ENCODE results near the gene OTX1.
"Not testable (repeated sequence)": the region's sequence is repeated elsewhere in the genome, so short reads cannot be mapped to it uniquely, and the experiment has no call there.

The OTX1 gene

DNA sequence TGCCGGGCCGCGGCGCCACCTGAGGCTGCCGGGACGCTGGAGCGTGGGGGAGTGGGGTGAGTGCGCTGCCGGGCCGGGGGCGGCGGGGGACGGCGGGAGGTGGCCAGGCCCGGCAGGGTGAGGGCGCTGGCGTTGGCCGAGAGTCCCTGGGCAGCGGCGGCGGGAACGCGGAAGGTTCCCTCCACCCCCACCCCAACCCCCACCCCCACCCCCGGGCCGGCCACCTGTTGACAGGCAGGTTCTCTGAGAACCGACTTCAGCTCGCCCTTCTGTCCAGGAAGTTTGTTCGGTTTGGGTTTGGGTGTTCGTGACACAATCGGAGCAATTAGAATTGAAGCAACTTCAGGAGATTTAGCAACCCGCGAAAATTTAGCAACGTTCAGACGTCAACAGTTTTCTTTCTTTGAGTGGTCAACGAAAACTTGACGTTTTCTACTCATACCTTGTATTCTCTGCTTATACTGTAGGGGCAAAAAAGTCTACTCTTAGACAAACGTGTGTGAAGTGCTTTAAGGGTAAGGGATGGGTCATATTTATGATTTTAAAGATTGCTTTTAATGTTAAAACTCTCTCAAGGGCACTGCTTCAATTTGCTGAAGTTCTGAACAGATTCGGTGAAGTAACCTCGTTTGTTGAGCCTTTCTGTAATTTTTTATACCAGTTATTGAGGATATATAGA is 9.3 kb downstream of the OTX1 start:
- DNase-seq, result no peak

DNA sequence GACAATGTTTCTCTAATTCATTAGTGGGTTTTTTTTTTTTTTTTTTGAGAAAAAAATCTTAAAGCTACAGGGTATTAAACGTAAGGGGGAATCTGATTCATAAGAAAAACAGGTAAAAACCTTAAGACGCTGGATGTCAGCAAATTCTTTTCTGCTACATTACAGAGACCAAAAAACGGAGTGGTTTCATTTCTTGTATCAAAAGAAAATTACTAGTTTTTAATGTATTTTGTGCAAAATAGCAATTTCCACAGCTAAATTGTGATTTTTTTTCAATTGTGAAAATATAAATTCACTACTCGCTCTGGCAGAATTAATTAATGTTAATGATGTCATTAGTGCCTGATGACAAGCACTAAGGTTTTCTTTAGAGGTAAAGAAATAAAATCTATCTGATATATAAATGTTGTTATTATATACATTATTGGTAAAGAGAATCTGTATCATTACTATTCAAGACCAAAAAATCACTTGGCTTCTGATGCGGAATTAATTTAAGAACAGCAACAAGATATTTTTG is 9.9 kb downstream of the OTX1 start:
- DNase-seq, result no peak

DNA sequence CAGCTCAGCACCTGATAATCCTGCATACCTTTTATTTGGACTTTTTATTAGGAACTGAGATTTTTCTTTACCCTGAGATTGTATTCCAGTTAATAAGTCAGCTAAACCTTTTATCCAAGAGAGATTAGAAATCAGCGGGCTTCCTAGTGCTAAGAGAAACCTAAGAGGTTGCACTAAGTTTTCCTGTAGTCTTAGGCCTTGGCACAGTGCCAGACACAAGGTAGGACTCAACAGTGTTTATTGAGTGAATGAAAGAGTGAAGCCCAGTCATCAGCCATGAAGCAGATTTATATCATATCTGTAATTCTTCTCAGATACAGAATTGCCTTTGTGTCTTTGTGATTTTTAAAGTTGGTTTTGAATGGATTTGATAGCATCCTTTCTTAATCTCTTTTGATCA is 13.6 kb downstream of the OTX1 start:
- DNase-seq, result no peak

DNA sequence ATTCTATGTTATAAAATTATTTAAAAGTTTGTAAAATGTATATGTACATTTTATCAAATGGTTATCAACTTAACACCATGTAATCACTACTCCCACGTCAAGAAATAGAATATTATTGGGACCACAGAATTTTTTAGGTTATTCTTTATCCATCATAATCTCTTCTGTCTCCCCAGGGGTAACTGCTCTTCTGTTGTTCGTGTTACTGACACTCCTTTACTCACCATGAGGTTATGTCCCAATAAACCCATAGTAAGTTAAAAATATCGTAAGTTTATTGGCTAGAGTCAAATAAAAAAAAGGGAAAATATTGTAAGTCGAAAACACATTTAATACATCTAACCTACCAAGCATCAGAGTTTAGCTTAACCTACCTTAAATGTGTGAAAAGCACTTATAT is 14.0 kb downstream of the OTX1 start:
- no peak for DNase-seq

DNA sequence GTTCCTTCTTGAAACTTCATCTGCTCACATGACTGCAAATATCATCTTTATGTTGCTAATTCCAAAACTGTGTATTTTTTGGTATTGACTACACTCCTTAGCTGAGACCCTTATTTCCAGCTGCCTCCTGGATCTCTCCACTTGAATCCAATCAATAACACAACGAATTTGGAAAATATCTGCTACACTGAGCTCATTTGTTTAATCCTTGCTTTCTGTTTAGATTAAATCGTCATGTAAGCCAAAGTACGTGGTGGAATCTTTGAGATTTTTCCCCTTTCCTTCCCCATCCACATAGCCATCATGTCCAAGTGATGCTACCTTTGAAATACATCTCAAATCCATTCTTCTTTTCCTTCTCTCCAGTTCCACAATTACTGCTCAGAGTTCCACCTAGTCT is 15.6 kb downstream of the OTX1 start:
- no peak for DNase-seq

DNA sequence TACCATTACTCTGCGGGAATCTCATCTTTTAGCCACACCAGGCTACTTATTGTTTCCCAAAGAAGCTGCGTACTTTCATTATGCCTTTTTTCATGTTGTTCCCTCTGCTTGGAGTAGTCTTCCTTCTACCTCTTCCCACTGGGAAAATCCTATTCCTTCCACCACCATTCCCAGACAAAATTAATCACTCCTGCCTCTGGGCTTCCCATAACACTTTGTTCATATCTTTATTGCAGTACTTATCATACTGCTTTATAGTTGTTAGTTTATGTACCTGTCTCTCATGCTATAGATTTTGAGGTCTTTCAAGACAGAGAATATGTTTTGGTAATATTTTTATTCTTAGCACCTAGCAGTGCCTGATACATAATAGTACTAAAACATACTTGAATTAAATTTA is 16.2 kb downstream of the OTX1 start:
- DNase-seq, result no peak

DNA sequence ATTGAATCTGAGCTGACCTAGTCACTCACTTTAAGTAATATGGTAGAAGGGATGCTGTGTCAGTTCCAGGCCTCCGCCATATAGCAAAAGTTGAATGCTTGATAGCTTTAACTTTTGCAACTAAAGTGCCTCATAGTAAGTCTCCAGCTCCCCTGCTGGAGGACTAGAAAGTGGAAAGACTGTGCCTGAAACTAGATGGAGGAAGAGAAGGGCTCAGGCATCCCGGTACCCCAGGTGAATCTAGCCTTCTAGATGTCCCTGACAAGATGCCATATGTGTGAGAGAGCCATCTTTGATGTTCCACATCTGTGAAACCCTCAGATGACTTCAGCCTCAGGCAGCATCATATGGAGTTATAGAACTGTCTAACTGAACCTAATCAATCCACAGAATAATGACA is 21.0 kb downstream of the OTX1 start:
- no peak for DNase-seq

DNA sequence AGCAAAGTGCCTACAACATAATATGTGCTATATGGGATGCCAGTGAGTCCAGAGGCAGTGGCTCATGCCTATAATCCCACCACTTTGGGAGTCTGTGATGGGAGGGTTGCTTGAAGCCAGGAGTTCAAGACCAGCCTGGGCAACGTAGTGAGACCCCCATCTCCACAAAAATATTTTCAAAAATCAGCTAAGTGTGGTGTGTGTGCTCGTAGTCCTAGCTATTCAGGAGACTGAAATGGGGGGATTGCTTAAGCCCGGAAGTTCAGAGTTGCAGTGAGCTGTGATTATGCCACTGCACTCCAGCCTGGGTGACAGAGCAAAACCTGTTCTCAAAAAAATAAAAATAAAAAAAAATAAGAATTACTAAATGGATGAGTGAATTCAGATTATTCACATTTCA is 23.4 kb downstream of the OTX1 start:
- DNase-seq, result no peak

DNA sequence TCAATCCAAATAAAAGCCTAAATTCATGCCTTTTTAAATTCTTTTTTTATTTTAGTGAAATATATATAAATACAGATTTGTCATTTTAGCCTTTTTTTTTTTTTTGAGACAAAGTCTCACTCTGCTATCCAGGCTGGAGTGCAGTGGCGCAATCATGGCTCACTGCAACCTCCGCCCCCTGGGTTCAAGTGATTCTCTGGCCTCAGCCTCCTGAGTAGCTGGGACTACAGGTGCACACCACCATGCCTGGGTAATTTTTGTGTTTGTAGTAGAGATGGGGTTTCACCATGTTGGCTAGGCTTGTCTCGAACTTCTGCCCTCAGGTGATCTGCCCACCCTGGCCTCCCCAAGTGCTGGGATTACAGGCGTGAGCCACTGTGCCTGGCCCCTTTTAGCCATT is 23.8 kb downstream of the OTX1 start:
- DNase-seq, result not testable (repeated sequence)

DNA sequence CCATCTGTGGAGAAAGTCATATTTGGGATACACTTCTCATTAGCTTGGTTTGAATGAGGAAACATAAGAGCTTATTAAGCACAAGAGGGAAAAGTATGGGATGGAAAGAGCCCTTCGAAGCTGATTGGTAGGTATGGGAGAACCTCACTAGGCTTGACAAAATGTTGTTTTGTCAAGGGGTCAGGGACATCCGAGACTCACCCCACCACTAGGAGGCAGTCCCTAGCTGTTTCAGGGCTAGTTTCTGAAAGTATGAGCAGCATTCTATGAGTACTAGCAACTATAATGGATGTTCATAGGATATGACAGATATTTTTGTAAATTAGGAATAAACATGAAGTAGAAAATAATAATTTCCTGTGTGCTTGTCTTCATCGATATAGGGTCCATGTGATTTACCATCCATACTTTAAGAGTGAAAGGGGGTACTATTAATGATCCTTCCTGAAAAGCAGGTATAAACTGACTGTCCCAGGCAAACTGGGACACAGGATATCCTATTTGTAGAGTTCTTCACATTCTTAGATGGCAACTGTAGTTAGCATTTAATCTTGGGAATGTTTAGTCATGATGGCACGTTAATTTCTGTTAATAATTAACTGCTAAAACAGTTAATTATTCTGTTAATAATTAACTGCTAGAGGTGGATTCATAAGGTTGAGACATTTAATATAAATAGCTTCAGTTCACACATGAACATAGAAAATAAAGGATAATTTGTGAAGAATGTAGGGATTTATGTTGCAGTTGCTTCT is 28.4 kb downstream of the OTX1 start:
- DNase-seq, result no peak

DNA sequence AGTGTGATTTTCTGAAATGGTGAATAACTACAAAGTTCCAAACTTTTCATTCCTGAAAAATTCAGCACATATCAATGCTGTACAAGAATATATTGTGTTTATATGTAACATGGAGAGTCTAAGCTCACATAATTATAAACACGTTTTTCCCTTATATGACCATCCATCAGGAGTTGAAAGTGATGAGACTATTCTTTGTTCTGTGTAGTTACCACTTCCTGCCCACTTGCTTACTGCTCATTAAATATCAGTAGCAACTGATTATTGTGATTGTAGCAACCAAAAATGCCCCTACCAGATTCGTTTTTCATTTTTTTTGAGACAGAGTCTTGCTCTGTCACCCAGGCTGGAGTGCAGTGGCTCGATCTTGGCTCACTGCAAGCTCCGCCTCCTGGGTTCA is 30.8 kb downstream of the OTX1 start:
- no peak for DNase-seq

DNA sequence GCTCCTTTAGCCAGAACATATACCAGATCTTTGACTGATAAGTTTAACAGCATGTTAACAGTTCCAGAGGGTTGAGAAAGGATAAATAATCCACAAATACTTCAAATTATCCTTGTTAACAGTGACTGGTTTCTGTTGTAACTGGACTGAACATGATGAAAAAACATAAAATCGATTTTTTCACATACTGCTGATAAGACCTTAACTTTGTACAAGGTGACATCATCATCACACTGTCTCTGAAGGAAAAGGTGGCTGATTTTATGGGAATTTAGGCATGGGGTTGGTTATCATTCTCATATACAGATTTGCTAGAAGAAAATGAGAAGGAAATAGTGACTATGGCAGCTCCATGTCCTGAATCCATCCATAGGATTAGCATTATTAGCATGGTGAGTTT is 36.1 kb downstream of the OTX1 start:
- no peak for DNase-seq

DNA sequence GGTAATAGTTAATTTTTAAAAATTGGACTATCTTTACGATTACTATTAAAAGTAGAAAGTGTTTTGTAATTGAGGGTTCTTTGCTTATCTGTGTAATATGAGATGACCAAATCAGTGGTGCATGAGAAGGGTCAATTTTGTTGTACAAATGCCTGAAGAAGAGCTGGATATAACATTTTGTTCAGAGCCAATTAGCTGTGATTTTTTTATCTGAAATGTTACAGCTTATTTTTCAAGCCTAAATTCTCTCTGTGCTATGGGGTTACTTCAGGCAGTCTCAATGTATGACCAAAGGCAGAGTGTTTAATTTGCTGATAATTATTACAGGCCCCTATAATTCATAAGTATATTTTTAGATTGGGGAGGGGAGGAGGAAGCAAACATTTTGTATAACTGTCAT is 41.8 kb downstream of the OTX1 start:
- no peak for DNase-seq

DNA sequence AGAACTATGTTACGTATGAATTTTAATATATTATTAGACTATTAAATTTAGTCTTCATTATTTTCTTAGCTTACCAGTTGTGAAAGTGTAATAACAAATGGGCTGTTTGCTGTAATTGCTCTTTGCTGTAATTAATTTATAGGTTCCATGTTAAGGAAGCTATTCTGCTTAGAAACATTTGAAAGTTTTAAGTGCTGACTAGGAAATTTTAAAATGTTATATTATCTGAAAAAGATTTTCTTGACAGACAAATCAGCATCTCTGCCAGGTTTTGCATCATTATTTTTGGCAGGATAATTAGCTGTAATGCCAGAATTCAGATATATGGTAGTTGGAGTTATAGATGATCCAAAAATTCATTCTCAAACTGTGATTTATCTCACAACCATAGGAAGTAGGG is 42.2 kb downstream of the OTX1 start:
- DNase-seq, result no peak

DNA sequence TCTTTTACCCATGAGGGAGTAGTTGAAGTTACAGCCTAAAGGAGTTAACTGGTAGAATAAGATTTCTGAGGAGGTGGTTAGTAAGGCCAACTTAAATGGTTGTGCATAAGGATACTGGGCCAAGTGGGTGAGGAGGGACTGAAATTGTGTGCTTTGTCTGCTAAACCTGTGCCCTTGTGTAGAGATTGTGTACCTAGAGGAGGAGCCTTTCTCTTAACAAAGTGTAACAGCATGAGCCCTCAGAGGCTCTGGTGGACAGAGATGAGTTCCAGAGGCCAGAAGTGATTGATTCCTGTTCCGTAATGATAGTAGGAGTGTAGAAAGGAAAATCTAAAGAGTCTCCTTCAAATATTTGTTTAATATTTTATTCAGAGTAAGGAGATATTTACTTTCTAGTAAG is 42.9 kb downstream of the OTX1 start:
- no peak for DNase-seq

DNA sequence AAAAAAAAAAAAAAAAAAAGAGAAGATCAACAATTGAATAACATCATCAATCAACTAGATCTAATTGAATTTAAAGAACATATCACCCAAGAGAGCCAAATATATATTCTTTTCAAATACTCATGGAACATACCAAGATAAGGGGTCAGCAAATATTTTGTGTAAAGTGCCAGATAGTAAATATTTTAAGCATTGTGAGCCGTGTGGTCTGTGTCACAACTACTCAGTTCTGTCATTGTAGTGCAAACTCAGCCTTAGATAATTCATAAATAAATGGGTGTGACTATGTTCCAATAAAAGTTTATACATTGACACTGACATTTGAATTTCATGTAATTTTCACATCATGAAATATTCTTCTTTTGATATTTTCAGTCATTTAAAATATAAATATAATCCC is 45.9 kb downstream of the OTX1 start:
- DNase-seq, result no peak

DNA sequence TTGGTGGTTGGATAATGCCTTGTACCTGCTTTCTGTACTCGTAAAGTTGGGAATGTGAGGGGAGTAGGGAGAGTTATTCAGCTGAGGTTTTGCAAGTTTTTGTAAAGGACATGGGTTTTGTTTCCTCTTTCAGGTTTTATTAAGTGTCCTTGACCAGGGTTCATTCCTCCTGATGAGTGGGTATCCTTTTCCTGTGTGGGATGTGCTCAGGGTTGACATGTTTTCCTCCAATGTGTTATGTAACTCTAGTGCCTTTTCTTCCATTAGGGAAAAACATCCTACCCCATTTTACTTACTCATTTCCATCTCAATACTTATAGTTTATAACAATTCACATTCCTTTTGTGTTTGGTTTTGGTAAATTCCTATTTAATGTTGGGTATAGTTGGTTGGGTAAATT is 48.4 kb downstream of the OTX1 start:
- no peak for DNase-seq

DNA sequence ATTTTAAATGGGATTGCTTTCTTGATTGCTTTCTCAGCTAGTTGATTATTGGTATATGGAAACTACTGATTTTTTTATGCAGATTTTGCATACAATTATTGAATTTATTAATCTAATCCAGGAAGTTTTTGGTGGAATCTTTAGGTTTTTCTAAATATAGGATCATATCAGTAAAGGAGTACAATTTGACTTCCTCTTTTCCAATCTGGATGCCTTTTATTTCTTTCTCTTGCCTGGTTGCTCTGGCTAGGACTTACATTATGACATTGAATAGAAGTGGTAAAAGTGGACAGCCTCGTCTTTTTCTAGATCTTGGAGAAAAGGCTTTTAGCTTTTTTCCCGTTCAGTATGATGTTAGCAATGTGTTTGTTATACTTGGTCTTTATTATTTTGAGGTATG is 51.3 kb downstream of the OTX1 start:
- no peak for DNase-seq

DNA sequence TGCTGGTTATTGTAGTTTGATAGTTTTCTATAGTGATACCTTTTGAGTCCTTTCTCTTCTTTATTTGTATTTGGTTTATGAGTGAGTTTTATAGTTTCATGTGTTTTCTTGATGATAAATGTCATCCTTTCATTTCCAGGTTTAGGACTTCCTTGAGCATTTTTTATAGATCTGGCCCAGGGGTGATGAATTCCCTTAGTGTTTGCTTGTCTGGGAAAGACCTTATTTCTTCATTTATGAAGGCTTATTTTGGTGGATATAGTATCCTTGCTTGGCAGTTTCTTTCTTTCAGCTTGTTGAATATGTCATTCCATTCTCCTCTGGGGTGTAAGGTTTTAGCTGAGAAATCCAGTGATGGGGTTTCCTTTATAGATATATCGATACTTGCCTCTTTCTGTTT is 53.9 kb downstream of the OTX1 start:
- DNase-seq, result no peak

All from activated CD4-positive, CD25-positive, alpha-beta regulatory T cell (primary cell).